Stimulated activated CD8-positive, alpha-beta memory T cell treated with anti-CD3 and anti-CD28 coated beads, Interleukin-15, amount 100 ng/mL, for 4 hours (primary cell): ENCODE results near the gene CERS6.

ENCODE experiments used
- DNase-seq, 2 donors: peaks; one replicate each; pipeline ENCODE4 v3.0.0-alpha.2; 2020; ENCODE audit warnings: low read depth in 2 of 2

CERS6 gene

GRCh38 chr2:168602846-168603401, 146.9 kb downstream of the CERS6 start:
- DNase-seq, result no peak

- no peak for DNase-seq
Measured at GRCh38 chr2:168603439-168603961, 147.4 kb downstream of the CERS6 start.

- DNase-seq, result no peak
Measured at GRCh38 chr2:168604252-168604651, 148.2 kb downstream of the CERS6 start.

- no peak for DNase-seq
Measured at GRCh38 chr2:168607992-168608391, 151.9 kb downstream of the CERS6 start.

GRCh38 chr2:168608796-168609195, 152.7 kb downstream of the CERS6 start:
- DNase-seq, result no peak

- DNase-seq, result no peak
Measured at GRCh38 chr2:168611091-168611490, 155.0 kb downstream of the CERS6 start.

GRCh38 chr2:168611896-168612650, 156.0 kb downstream of the CERS6 start:
- DNase-seq, result no peak

GRCh38 chr2:168612719-168613118, 156.6 kb downstream of the CERS6 start:
- no peak for DNase-seq

GRCh38 chr2:168613551-168613950, 157.5 kb downstream of the CERS6 start:
- DNase-seq, result no peak

GRCh38 chr2:168614172-168615018, 158.3 kb downstream of the CERS6 start:
- DNase-seq, result no peak

- no peak for DNase-seq
Measured at GRCh38 chr2:168620554-168620953, 164.5 kb downstream of the CERS6 start.

GRCh38 chr2:168622559-168622958, 166.5 kb downstream of the CERS6 start:
- no peak for DNase-seq

GRCh38 chr2:168624028-168624427, 168.0 kb downstream of the CERS6 start:
- DNase-seq, result no peak

- no peak for DNase-seq
Measured at GRCh38 chr2:168626096-168626495, 170.0 kb downstream of the CERS6 start.

- no peak for DNase-seq
Measured at GRCh38 chr2:168626647-168627046, 170.6 kb downstream of the CERS6 start.

- DNase-seq, result no peak
Measured at GRCh38 chr2:168632709-168633121, 176.6 kb downstream of the CERS6 start.

- no peak for DNase-seq
Measured at GRCh38 chr2:168633200-168633599, 177.1 kb downstream of the CERS6 start.

- DNase-seq, result no peak
Measured at GRCh38 chr2:168633895-168634294, 177.8 kb downstream of the CERS6 start.

GRCh38 chr2:168635065-168635577, 179.0 kb downstream of the CERS6 start:
- no peak for DNase-seq

- DNase-seq, result no peak
Measured at GRCh38 chr2:168639018-168639417, 182.9 kb downstream of the CERS6 start.

GRCh38 chr2:168639441-168639898, 183.4 kb downstream of the CERS6 start:
- DNase-seq, result no peak

GRCh38 chr2:168640039-168640438, 184.0 kb downstream of the CERS6 start:
- DNase-seq, result no peak
